HepG2 (cell line): ENCODE results near the gene VAV2. TPM values are rescaled to one million over a fixed set of nuclear protein-coding genes. Genes with fewer than 3 reads are reported as not detected.

Experiments
- CENPT ChIP-seq: sonication (generic); formaldehyde crosslinking; IDR thresholded peaks from 2 replicates; pipeline ENCODE4 v1.8.0; 2022; ENCODE audit warnings: low read depth, mild to moderate bottlenecking, moderate library complexity, missing genetic modification reagents
- DNMT1 ChIP-seq: sonication (generic); formaldehyde crosslinking; IDR thresholded peaks from 2 replicates; pipeline ENCODE4 v1.5.1; 2020; ENCODE audit warnings: mild to moderate bottlenecking, missing genetic modification reagents
- E2F2 ChIP-seq: sonication (generic); formaldehyde crosslinking; IDR thresholded peaks from 2 replicates; pipeline ENCODE4 v1.4.0; 2020; ENCODE audit warnings: missing genetic modification reagents, borderline replicate concordance
- HOXA5 ChIP-seq: sonication (generic); formaldehyde crosslinking; IDR thresholded peaks from 2 replicates; pipeline ENCODE4 v1.4.0; 2020; ENCODE audit warnings: missing genetic modification reagents
- JUNB ChIP-seq: sonication (generic); formaldehyde crosslinking; IDR thresholded peaks from 2 replicates; pipeline ENCODE4 v1.8.0; 2022; ENCODE audit warnings: missing genetic modification reagents, mild to moderate bottlenecking, borderline replicate concordance
- KDM3A ChIP-seq: IDR thresholded peaks from 2 replicates; pipeline ENCODE4 v1.6.1; 2018; ENCODE audit warnings: low read depth, missing compliant biosample characterization
- RNF2 ChIP-seq: fragments of 450-650 bp; conservative IDR thresholded peaks from 2 replicates; pipeline ENCODE4 v1.6.1; 2016; ENCODE audit warnings: low read depth
- TGIF2 ChIP-seq: IDR thresholded peaks from 2 replicates; pipeline ENCODE4 v1.6.1; 2016; ENCODE audit warnings: control low read depth, missing compliant biosample characterization
- U2AF2 ChIP-seq: fragments of 200-400 bp; formaldehyde crosslinking; IDR thresholded peaks from 2 replicates; pipeline ENCODE4 v1.6.1; 2017; ENCODE audit warnings: low read depth, mild to moderate bottlenecking, low read length
- ZBTB33 ChIP-seq: sonication (generic); formaldehyde crosslinking; IDR thresholded peaks from 2 replicates; pipeline ENCODE4 v1.4.0; 2020; ENCODE audit warnings: missing genetic modification reagents
- ZNF136 ChIP-seq: sonication (generic); formaldehyde crosslinking; IDR thresholded peaks from 2 replicates; pipeline ENCODE4 v1.8.1; 2022; ENCODE audit warnings: low read depth, mild to moderate bottlenecking, moderate library complexity, missing genetic modification reagents
- ZNF329 ChIP-seq: sonication (generic); formaldehyde crosslinking; IDR thresholded peaks from 2 replicates; pipeline ENCODE4 v1.9.0; 2021; ENCODE audit warnings: low read depth, mild to moderate bottlenecking, missing genetic modification reagents
- ZNF331 ChIP-seq: sonication (generic); formaldehyde crosslinking; IDR thresholded peaks from 2 replicates; pipeline ENCODE4 v1.4.0; 2020; ENCODE audit warnings: missing genetic modification reagents
- ZNF362 ChIP-seq: sonication (generic); formaldehyde crosslinking; IDR thresholded peaks from 2 replicates; pipeline ENCODE4 v1.4.0; 2020; ENCODE audit warnings: missing genetic modification reagents, mild to moderate bottlenecking, borderline replicate concordance
- ZNF407 ChIP-seq: sonication (generic); formaldehyde crosslinking; IDR thresholded peaks from one replicate; pipeline ENCODE4 v1.5.1; 2020; ENCODE audit warnings: mild to moderate bottlenecking, missing genetic modification reagents; ENCODE audit errors: not compliant biosample characterization
- ZSCAN31 ChIP-seq: sonication (generic); formaldehyde crosslinking; IDR thresholded peaks from 2 replicates; pipeline ENCODE4 v1.5.0; 2020; ENCODE audit warnings: low read depth, mild to moderate bottlenecking, missing genetic modification reagents
- ZZZ3 ChIP-seq: sonication (generic); formaldehyde crosslinking; IDR thresholded peaks from 2 replicates; pipeline ENCODE4 v1.4.0; 2020; ENCODE audit warnings: missing genetic modification reagents, mild to moderate bottlenecking, borderline replicate concordance
- polyA plus RNA-seq, 8 experiments: library from polyadenylated mRNA; depleted of rRNA in 3 of 8; stranded (reverse) in 7 of 8; unstranded in 1 of 8; fragments of >200 nt; fragmentation: Illumina TruSeq in 4 of 8; extraction: Trizol in 4 of 8; gene quantifications; 2 replicates each; pipeline versions ENCODE4 v1.2.1 to v1.2.3, GENCODE V29; 2011 to 2016; ENCODE audit warnings: low read depth in 4 of 8, missing spikeins in 1 of 8, mixed read lengths in 1 of 8; ENCODE audit not compliant: insufficient read depth in 1 of 8
- total RNA-seq, 5 experiments: library from RNA; depleted of rRNA; stranded (reverse); fragments of >200 nt; fragmentation: Illumina TruSeq; extraction: Trizol; gene quantifications; 2 replicates each; pipeline ENCODE4 v1.2.3, GENCODE V29; 2016; ENCODE audit warnings: low read depth in 1 of 5

VAV2 gene
- total and polyA plus RNA-seq, 2 of the 13 experiments (the other 11 are each of a cell fraction or from before 2014, with no cell fraction given) = 22.5 to 22.9 TPM

- TF ChIP-seq ZZZ3 (CRISPR knock-in tag) (no peak), TGIF2 (CRISPR knock-in tag) (no peak), ZSCAN31 (no peak), ZNF407 (CRISPR knock-in tag) (no peak), CENPT (CRISPR knock-in tag) (no peak), ZBTB33 (peak; percentile 87), ZNF136 (CRISPR knock-in tag) (no peak), ZNF362 (no peak), JUNB (CRISPR knock-in tag) (no peak), E2F2 (CRISPR knock-in tag) (no peak), HOXA5 (CRISPR knock-in tag) (no peak), U2AF2 (no peak), ZNF329 (CRISPR knock-in tag) (no peak), DNMT1 (no peak), ZNF331 (peak; percentile 42; the same call in 1 of the 2 replicates), KDM3A (CRISPR knock-in tag) (no peak), RNF2 (0 out of 2 replicates have a peak, but pooled peaks have one; percentile 20)
Measured at GRCh38 chr9:133855802-133856521, 136.2 kb downstream of the VAV2 start (continued).
